HG03571 (cell line): Measurements from ENCODE around the gene PLAC1.

Source experiments
- ATAC-seq: cut with Tn5 transposase; IDR thresholded peaks from one replicate; pipeline ENCODE4 v1.9.1; 2021; ENCODE audit not compliant: unreplicated experiment

PLAC1 gene

DNA sequence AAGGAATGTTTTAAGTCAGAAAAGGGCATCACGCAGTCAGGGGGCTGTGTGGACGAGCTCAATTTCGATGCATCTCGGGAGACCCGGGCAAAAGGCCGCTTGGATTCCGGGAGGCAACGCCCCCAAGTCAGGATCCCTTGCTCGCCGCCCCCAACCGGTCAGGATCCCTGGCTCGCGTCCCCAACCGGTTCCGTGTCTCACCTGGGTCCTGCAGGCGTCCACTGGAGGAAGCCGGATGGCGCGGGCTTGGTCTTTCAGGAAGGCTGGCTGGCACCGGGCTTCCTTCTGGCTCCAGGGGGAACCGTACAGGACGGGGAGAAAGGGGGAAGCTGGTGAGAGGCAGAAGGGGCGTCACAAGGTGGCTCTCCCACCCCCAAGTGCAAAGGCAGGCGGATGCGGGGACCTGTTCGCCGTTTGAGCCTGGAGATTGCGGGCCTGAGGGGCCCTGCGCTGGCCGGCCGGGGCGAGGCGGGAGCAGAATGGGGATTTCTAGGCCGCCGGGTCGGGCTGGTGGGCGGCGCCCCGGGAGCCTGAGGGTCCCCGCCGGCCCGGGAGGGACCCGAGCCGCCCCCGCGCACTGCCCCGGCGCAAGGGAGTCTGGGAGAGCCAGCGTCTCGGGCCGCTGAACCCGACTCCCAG is 113.6 kb downstream of the PLAC1 start:
- ATAC-seq = no peak

DNA sequence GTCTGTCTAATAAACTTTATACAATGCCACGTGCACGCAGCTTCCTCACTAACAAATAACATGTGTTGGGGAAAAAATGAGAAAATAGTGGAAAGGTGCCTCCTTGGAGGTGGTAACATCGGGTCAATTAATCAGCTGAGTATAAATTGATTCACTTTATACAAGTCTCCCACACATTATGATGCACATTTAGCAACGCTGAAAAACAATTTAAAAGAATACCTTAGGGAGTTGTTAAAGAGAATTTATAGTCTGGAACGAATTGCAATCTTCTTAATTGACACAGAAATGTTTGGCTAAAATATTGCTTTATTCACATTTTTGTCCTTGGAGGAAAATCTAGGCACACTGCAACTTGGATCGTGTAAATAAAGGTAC is 114.1 kb downstream of the PLAC1 start:
- no peak for ATAC-seq

DNA sequence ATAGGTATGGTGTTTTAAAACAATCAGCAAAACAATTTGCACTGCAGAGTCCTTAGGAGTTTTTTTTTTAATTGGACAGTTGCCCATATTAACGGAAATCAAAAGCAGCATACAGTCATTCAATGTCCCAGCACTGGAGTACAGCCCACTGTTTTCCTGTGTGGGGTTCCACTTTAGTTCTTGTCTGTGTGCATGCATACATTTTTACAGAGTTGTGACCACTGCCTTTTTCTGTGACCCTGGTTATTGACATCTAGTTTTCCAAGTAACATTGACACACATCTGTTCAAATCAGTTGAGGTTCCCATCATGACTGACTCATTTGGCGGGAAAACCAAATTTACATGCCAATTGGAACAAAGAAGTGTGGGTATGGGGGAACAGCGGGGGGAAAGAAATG is 115.0 kb downstream of the PLAC1 start:
- no peak for ATAC-seq

DNA sequence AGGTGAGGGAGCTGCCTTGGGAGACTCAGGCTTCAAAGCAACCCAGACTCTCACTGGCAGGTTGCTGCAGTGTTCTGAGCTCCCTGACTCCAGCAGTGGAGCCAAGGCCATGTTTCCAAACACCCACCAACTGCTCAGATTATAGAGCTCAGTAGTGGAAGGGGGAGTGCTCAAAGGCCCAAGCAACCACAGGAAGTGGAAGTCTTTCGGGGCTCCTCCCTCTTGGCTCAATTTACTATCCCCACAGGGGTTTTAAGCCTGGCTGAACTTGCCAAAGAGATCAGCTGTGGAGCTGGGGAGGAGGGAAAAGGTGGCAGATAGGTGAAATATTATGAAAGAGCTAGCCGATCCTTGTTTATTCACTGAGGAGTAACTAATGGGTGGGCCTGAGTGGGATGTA is 115.8 kb downstream of the PLAC1 start:
- no peak for ATAC-seq

DNA sequence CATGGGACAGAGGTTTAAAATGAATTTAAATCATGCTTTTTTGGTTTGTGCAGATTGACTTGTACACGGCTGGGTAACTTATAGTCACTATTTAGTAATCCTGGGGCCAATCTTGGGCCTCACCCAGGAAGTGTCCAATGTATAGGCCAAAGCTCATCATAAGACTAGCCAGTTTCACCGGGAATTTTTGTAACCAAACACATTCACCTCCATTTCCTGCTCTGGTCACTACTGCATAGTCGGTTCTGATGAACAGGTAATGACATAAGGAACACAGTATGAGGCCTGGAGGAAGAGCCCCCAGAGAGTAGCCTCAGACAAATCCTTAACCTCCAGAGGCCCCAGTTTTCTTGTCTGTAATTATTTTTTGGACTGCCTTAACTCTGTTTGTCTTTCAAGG is 116.4 kb downstream of the PLAC1 start:
- ATAC-seq = no peak

DNA sequence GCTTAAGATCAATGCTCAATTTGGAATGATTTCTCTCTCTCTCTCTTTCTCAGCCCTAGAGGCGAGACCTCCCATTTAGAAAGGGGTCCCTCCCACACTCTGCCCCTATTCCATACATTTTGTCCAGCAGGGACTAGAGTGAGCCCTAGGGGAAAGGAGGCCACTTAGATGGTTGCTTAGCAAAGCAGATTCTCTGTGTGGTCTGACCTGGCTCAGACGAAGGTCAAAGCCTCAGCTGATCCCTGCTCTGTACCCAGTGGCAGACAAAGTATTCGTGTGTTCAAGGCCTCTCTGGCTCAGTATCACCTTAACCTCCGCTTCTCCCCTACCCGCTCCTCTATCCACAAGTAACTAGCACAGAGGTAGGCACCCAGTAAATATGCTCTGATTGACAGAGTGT is 120.0 kb downstream of the PLAC1 start:
- ATAC-seq = no peak

DNA sequence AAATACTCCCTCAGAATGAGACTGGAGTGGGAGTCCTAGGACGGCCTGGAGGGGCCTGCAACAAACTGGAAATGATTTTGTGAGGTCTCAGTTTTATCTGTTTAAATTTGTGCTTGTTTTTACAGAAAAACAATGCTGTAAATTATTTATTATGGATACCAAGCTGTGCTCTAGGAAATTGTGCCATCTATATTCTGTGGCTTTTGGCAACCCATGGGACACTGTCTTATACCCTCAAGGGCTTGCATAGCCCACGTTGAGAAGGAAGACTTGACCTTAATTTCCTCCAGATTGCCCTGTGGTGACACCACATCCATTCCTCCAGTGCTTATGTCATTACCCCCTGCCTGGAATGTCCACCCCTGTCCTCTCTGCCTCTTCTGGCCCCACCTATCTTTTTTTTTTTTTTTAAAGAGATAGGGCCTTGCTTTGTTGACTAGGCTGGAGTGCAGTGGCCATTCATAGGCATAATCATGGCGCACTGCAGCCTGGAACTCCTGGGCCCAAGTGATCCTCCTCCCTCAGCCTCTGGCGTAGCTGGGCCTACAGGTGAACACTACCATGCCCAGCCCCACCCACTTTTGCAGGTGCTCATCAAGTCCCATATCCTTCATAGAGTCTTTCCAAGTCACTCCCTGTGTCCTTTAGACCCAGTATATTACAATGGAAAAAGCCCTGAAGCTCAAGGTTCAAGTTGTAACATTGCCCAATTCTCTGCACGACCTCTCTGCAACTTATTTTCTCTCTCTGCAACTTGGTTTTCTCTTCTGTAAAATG is 120.9 kb downstream of the PLAC1 start:
- no peak for ATAC-seq

DNA sequence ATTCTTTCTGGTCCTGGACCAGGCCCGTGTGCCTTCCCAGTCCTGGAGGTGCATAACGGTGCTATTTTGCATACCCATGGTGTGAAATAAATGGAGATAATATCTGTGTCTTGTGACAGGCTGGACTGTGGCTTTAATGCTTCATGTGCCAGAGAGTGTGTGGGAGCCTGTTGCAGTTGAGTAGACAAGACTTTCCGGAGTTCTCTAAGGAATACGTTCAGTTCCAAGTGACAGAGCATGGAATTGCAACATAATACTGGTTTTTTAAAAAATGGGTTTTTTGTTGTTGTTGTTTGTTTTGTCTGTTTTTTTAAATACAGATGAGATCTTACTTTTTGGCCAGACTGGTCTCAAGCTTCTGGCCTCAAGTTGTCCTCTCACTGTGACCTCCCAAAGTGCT is 124.3 kb downstream of the PLAC1 start:
- no peak for ATAC-seq

DNA sequence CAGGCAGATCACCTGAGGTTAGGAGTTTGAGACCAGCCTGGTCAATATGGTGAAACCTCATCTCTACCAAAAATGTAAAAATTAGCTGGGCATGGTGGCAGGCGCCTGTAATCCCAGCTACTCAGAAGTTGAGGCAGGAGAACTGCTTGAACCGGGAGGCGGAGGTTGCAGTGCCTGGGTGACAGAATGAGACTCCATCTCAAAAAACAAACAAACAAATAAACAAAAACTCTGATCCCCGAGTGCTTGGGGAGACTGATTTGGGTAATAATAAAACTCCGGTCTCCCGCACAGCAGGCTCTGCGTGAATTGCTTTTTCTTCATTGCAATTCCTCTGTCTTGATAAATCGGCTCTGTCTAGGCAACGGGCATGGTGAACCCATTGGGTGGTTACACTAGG is 124.9 kb downstream of the PLAC1 start:
- no peak for ATAC-seq

DNA sequence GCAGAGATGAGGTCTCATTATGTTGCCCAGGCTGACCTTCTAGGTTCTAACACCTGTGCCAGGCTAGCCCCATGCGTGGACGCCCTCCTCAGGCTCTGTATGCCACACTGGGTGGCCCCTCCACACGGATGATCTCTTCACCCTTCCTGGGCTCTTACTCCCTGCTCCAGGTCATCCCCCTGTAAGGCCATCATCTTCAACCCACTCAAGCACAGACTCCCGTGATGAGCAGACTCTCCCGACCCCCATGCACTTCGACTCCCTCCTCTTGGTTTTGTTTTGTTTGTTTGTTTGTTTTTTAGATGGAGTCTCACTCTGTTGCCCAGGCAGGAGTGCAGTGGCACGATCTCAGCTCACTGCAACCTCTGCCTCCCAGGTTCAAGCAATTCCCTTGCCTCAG is 127.4 kb downstream of the PLAC1 start:
- no peak for ATAC-seq

DNA sequence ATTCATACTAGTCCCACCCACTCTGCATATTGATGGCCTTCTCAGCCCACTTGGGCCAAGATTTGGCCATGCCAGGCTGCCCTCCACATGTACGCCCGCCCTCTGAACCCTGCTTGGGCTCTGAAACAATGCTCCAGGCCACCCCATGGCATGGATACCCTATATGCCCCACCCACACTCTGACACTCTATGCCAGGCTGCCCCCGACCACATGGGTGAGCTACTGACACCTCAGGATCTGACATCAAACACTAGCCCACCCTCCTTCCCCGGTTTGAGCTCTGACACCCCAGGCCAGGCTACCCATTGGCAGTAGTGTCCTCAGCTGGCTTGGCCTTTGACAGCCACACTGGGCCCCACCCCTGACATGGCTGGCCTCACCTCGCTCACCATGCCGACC is 128.8 kb downstream of the PLAC1 start:
- no peak for ATAC-seq

DNA sequence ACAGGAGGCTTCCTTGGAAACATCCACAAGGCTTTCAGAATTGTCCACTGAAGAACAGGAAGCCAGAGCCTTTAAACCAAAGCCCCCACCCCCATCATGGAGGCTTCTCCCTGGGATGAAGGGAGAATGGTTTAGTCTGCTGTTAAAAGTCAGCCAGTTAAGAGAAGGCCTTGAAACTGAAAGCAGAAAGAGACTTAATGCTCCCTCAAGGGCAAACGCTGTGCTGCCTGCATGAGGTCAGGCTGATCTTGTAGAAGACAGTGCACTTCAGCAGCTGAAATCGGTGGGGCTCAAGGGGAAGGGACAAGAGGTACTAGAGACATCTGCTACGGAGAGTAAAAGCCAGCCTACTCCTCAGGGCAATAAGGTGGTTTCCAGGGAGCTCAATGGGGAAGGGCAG is 129.3 kb downstream of the PLAC1 start:
- no peak for ATAC-seq

DNA sequence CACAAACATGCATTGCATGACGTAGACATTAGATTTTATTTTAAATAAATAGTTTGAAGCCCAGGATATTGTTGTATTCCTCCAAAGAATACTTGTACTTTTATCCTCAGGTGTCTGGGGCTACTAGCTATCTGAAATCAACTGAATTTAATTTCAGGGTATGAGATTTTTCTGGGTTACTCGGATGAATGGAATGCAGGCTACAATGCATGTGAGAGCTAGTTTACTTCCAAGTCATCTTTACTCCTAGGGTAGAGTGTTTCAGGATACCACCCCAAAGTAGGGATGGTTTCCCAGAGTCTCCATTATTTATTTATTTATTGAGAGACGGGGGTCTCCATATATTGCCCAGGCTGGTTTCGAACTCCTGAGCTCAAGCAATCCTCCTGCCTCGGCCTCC is 131.9 kb downstream of the PLAC1 start:
- ATAC-seq = no peak

DNA sequence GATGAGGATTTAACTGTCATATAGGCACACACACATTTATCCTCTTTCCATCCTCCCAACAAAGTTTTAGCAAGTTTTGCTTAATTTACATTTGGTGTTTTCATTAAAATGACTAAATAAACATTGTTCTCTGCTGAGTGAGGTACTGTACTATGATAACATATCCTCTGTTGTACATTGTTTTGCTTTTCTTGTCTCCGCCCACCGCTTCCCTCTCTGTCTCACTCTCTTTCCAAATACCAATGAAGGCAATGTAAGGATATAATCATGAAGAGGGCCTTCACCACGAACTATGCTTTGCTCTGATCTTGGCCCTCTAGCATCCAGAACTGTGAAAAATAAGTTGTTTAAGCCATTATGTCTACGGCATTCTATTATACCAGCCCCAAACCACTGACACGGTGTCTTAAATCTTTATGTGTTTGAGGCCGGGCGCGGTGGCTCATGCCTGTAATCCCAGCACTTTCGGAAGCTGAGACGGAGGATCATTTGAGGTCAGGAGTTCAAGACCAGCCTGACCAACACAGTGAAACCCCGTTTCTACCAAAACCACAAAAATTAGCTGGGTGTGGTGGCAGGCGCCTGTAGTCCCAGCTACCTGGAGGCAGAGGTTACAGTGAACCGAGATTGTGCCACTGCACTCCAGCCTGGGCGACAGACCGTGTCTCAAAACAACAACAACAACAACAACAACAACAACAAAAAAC is 133.0 kb downstream of the PLAC1 start:
- no peak for ATAC-seq

DNA sequence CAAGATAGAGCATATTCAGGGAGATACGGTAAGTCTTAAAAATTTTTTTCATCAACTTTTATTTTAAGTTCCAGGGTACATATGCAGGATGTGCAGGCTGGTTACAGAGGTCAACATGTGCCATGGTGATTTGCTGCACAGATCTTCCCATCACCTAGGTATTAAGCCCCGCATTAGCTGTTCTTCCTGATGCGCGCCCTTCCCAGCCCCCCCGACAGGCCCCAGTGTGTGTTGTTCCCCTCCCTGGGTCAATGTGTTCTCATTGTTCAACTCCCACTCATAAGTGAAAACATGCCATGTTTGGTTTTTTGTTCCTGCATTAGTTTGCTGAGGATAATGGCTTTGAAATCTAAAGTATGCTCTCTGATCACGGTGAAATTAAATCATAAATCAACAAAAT is 134.1 kb downstream of the PLAC1 start:
- ATAC-seq = no peak

DNA sequence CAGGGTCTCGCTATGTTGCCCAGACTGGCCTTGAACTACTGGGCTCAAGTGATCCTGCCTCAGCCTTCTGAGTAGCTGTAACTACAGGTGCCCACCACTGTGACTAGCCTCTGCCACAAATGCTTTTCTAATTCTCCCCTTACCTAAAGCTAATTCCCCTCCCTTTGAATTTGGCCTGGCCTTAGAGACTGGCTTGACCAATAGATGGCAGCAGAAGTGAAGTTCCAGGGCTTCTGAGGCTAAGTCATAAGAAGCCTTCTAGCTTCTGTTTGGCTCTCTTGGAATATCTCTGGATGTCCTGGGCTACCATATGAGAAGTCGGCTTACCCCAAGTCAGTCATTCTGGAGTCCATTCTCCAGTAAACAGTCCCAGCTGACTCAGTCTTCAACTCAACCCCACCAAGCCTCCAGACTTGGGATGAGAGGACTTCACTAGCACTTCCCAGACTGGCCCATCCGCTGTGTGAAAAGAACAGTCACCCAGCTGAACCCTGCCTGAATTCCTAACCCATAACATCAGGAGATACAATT is 137.3 kb downstream of the PLAC1 start:
- no peak for ATAC-seq
